GM21786 (cell line): ENCODE data around the gene STAC3.

Source experiments
- ATAC-seq: cut with Tn5 transposase; IDR thresholded peaks from one replicate; pipeline ENCODE4 v1.9.1; 2021; ENCODE audit not compliant: unreplicated experiment

Gene STAC3

DNA sequence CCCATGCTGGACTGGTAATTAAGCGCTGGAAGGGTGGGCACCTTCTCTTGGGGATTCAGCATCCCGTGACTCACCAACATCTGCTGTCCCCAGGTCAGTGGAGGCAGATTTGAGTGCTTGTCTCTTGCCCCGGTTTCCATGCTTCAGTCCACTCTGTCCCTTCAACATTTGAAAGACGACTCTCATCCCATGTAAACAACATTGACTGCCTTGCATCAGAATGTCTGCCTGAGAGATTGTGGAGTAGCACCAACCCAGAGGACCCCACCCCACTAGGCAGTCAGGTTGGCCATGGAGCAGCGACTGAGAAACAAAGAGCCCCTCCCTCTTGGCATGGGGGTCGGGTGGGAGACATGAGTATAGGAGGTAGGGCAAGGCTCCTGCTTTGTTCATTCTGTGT is 4.9 kb upstream of the STAC3 start:
- no peak for ATAC-seq

DNA sequence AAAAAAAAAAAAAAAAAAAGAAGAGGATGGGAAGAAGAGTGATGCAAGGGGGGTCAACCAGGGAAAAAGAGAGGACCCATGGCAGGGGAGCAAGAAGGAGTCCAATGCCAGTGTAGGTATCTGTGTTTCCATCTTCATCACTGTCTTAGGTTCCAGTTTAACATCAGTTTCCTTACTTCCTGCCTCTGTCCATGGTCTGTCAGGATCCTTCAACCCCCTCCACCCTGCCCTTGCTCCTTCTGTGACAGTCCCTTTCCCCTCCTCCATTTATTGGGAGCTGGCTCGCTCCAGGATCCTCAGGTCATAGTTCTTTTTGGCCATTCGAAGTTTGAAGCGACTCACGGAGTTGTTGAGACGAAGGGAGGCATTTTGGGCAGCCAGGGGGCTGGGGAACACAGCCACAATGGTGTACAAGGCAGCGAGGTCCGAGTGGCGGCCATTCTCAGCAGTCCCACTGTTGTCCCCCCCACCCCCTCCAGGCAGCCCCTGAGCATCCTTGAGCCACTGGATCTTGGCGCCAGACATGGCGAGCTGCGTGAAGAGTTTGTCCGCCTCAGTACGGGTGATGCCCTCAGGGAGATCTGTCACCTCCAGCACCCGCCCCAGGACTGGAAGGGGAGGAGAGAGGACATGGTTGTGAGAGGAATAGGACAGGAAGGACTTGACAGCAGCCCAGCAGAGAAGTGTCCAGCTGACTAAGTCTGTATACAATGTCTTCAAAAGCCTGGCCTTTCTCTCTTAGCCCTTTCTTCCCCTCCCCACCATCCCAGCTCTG is 3.7 kb upstream of the STAC3 start:
- no peak for ATAC-seq

DNA sequence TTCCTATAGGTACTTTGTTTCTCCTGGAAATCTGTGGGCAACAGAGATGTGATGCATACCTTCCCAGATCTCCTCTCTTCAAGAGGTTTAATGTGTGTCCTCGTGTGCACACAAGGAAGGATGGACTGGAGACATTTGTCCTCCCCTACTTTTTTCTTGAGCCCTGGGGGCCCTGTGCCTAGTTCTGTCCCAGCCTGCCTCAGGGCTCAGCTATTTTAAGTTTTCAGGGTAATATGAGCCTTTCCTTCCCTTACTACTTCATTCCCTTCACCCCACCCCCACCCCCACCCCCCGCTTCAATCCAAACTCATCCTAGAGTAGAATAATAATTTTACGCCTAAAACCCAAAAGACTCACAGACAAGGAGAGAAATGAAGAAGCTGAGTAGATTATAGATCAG is 446 bp downstream of the STAC3 start:
- ATAC-seq = no peak

DNA sequence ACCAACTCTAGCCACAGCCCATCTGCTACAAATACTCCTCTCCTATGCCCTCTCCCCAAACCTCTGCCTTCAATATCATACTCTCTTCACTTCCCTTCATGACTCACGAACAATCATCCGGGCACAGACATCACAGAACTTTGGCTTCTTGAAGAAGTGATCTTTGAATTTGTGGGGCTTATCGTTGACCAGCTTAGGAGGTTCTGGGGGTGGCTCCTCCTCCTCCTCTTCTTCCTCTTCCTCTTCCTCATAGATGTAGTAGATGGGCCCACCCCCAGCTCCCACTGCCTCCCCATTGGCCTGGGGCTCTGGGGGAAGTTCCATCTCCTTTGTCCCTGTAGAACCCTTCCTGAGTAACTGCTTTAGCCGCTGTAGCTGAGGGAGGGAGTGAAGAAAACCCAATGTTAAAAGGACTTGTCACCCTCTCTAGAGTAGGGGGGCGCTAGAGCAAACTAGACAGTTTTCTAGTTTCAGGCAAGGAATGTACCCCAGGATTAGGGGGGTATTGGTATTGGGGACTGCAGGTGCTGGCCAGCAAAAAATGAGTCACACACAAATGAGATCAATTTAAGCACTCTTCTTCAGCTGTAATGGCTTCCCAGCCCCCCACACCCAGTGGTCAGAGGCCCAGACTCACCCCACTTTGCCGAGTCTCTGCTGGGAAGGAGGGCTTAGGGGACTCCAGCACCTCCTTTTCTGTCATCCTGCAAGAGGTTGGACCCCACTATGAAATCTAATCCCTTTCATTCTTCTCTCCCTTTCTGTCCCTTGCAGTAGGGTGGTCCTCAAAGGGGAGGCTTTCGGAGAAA is 1.8 kb downstream of the STAC3 start:
- ATAC-seq = no peak

DNA sequence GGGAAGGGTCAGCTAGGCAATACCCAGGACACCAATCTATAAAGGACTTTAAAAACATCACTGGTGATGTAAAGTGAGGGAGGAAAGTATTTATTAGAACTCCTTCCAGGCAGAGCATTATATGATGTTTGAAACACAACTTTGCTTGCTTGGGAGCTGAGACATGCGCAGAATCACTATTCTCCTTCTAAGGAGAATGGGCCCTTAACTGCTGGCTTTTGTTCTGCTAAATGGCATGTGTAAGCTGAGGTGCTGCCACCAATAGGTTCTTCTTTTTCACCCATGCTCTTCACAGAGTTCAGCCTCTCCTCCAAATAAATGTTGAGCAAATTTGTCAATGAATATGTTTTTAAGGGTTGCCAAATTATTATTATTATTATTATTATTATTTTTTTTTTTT is 3.9 kb downstream of the STAC3 start:
- no peak for ATAC-seq

DNA sequence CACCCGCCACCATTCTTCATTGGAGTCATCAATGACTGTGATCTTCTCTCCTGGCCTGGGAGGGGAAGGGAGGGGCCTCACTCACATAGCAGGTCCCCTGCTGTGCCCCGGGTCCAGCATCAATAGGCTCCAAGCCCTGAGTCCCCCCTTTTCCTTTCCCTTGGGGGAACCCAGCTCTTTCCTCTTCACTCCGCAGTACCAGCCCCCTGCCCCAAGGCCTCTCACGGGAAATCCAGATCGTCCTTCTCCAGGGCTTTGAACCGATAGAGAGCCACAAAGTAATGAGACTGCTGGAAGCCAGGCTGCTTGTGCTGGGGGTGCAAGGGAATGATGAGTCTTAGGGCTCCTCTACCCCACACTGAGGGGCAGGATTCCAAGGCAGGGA is 6.7 kb downstream of the STAC3 start:
- no peak for ATAC-seq

DNA sequence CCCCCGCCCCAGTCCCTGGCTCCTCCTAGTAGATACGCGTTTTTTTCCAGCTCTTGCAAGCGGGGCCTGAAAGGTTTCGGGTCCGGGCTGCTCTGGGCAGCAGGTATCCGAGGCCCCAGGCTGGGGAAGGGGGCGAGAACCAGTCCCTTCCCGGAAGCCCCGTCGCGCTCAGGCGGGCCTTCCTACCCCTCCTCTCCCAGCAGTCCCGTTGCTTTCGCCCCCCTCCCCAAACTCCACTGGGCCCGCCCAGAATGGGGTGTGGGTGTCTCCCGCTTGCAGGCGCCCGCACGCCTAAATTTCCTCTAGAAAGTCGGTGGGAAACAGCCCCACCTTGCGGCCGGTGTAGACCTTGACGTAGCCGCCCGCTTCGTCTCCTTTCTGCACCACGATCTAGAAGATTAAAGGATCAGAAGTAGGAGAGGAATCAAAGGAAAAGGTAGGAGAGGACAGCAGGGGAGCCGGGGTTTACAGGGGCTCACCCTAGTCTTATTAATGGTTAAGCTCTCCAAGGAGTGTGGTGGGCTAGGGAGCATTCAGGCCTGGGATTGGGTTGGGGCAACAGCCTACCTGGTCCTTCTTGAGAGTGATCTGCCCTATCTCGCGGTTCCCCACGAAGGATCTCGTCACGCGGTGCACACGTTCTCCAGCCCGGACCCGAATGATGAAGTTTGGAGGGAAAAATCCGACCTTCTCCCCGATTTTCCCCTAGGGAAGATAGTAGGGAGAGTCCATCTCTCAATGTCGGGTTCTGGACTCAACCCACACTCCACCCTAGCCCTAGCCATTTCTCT is 7.3 kb downstream of the STAC3 start:
- ATAC-seq = no peak

DNA sequence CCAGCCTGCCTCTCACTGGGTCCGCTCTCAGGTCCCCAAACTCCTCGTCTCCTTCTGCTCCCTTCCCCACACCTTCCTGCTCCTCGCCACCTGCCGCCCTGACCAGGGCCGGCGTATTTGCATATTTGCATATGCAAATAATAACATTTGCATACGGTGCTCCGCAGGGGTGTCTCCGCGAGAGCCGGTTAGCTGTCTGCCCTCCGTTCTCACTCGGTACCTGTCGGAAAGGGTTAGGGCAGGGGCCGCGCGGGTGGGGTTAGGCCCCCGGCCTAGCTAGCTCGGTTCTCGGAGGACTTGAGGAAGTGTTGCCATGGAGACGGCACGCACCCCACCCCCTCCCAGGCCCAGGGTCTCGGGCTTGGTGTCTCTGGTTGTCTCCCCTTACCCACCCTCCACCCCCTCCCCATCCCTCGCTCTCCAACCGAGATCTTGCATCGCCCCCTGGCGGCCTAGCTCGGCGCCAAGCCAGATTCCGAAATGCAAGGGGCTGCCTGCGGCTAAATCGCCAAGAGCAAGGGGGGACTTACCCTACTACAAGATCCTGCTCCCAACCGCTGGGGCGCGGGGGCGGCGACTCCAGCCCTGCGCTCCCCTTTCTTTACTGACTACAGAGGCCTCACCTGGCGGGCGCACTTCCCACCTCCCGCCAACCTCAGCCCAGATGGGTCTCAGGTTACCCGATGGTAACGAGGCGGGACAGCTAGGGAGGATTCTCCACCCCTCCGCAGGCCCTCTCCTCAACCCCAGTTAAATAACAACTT is 8.1 kb downstream of the STAC3 start:
- peak; percentile 30 for ATAC-seq

DNA sequence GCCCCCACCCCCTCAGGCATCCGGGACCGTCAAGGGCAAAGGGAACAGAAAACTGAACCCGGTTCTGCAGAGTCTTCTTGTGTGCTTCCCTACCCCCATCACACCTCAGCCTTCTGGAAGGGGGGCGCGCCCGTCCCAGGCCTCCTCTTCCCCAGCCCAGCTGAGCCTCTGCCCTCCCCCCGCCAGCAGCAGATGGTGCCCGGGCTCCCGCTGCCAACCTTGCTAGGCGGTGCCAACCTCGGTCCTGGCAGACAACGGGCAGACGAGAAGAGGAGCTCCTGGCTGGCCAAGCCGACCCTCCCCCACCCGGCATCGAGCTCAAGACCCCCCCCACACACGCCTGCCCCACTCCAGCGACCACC is 8.7 kb downstream of the STAC3 start:
- no peak for ATAC-seq

DNA sequence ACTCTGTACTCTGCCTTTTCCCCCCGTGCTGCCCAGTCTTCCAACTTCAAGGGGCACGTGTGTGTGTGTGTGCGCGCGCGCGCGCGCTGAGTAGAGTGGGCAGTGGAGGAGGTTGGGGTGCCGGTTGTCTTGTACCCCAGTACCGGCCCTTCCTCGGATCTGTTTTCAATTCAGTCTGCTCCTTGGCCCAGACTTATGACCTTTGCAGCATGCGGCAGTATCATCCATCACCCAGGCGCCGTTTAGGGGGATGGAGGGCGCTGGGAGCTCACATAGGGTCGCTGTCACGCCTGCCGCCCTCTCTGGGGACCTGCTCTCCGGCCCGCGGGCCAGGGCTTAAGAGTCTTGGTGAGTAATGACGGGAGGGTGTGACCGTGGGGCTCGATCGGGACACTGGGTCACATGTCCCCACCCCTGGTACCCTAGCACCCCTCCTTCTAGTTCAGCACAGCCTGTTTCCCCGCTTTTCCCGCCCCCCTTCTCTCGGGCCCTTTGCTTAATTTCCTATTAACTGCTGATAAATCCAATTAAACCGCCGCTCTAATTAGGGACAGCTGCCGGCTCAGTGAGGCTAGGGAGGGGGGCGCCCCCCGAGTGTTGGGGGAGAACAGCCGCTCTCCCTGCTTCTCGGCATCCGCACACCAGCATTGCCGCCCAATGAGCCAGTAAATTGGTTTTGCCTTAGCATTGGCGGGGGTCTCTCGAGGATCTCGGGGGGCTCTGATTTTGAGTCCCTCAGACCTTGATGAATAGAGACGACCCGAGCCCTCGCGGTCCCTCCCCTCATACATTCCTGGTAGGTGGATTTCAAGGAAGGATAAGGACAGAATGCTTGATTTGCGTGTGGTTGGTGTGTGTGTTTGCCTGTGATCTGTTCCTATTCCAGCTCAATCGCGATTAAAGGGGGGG is 9.3 kb downstream of the STAC3 start:
- no peak for ATAC-seq

DNA sequence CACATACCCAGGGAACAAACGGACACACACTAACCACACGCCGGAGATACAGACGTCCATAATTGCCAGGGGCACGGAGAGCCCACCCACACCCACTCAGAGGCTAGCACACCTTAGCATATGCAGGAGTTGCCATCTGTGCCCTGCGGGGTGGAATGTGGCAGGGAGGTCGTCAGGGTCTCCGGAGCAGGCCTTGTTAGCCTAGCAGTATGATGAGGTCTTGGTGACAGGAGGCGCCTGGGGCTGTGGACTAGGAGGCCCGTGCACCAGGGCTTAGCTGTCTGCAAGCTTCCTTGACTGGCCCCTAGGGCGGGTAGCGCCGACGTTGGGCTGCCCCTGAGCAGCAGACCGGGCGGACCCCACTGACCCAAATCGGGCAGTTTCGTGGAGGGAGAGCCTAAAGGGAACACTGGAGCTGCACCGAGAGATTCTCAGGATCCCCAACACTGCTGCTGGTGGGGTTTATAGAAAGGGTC is 10.0 kb downstream of the STAC3 start:
- ATAC-seq = no peak

DNA sequence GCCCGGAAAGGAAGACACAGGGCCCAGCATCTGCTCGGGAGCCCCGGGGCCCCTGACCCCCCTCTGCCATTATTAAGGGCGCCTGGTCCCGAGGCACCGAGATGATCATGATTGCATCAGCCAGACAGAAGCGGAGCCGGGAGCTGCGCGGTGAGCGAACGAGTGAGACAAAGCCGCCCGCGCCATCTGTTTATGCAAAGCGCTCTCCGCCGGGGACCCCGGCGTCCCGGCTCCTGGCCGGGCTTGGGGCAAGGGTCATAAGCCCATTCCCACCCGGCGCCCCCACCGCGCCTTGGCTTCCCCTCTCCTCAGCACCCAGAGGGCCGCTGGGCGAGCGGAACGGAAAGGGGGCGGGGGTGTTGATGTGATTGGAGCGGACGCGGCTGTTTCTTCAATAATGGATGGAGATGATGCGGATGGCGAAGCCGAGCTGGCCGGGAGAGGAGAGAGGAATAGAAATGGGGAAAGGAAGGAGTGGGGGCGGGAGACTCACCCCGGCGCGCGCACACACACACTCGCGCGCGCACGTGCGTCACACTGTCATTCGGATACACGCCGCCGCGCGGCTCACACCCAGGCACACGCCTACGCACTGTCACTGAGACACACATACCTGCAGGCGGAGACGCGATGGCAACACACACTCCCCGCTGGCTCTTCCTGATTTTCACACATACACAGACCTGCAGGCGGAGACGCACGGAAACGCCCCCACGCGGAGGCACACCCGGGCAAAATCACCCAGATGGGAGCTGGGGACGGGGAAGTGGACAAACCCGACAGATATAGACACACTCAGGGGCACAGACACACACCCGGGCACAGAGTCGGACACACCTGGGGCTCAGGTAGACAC is 10.7 kb downstream of the STAC3 start:
- ATAC-seq = no peak

DNA sequence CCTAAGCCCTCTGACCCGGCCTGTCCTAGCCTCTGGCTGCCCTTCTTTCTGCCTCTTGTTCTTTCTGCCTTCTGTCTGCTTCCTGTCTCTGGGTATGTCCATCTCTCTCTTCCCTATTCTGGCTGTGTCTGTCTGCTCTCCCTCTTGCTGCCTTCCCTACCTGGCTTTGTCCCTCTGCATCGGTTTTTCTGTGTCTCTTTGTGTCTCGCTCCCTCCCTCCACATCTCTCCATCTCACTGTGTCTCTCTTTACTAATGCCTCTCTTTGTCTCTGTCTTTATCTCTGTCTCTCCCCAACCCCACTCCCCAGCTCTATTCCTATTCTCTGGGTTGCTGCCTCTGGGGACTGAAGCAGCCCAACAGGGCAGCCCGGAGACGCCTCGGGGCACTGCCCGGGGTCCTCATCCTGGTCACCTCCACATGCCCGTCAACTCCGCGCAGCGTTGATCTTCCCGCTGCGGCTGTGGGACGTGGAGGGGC is 11.4 kb downstream of the STAC3 start:
- ATAC-seq = no peak

DNA sequence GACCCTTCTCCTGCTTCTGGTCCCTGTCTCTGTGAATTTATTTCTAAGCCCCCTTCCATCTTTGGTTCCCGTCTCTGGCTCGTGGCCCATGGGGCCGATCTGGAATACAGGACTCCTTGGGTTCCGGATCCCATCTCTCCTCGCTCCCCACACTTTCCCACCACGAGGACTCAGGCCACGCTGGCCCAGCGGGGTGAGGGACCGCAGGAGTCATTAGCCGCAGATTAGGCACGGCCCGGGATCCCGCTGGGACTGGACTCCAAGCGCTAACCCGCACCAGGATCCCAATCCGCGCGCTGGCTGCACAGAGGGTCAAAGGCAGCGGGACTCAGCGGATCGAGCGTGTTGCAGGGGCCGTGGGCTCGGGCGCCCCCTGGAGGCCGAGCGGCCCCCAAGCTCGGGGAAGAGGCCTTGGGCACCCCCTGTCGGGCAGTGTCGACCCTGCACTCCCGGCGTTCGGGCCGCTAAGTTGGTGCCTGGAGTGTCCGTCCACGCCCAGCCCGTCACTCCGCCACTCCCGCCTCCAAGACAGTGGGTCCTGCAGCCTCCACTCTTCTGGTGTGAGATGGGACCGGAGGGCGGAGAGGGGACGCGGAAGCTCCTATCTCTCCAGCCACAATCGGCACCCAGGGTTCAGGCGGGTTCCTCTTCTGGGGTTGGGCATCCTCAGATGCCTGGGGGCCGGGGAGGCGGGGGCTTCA is 12.0 kb downstream of the STAC3 start:
- peak; percentile 41 for ATAC-seq

DNA sequence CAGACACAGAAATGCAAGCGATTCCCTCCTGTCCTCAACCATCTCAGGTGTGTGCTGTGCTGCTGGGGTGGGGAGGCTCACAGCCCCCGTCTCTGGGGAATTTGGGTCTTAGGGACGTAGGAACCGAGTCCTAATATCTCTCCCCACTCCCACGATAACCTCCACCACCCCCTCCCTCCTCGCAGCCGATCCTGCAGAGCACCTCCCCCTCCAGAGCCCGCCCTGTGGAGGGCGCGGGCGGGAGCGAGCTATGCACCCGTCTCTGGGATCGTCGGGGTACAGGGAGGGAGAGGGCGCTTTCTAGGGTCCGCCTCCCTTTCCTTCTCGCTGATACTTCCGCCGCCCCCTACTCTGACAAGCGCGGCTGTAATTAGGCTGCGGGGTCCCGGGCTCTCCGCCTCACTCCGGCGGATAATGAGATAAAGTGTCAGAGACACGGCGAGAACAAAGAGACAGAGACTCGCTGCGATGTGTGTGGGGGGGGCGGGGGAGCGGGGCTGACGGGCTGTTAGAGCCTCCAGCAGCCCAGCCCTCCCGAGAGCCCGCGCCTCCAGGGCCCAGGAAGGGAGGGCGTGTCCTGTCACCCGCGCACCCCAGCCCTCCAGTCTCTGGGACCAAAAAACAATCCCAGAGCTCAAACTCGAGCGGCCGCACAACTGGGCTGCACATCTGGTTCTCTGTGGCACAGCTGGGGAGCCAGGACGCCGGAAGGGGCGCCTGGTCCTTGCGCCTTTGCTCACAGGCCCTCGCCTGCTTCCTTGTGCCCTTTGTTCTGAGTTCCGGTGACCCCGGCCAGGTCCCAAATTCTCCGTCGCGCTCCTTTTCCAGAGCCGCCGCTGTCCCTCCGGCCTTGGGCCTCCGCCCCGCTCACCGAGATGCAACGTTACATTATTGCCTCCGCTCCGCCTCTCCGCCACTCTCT is 12.8 kb downstream of the STAC3 start:
- no peak for ATAC-seq

DNA sequence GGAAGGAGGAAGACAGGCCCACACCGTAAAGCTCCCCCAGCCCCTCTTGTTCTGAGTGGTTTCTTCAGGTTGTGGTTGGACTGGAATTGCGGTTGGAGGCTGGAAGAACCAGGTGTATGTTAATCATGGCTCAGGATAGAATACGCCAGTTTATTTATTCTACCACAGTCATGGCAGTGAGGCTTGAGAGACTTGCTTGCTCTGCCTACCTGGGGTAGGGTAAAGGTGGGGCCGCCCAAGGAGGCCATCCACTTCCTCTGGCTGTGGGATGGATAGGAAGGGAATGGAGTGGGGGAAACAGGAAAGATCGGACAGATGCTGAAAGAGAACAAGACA is 13.4 kb downstream of the STAC3 start:
- no peak for ATAC-seq

DNA sequence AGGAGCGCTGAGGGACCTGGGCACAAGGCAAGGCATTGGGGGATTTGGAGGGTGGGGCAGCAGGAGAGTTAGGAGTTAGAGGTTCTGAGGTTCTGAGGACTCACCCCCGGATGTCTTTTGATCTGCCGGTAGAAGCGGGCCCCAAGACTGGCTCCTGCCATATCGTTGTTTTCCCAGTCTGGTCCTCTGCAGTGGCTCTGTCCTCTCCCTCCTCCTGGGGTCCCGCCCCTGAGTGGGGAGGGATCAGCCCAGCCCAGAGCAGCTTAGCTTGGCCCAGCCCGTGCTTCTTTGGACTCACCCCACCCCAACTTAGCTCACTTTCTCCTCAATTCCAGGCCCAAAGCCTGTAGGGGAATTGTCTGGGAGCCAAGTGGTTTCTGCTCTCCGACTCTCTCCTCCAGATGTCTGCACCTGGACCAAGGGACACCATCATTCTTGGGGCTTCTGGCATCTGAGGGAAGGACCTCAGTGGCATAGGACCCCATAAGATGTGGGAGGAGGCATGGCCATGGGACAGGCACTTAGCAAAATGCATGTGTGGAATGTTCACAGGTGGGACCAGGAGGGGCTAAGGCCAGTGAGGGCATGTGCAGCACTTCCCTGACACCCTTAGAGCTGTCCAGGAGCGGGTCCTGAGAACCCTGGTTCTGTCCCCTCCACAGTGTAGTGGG is 13.9 kb downstream of the STAC3 start:
- no peak for ATAC-seq
